ENCODE data around the gene SPEM1. TPM values are rescaled to one million over a fixed set of nuclear protein-coding genes. Genes with fewer than 3 reads are reported as not detected.

SPEM1 gene
- total and polyA plus RNA-seq, 10 of the 15 experiments (the other 5 are each of a cell fraction or from before 2014, with no cell fraction given): not detected

DNA sequence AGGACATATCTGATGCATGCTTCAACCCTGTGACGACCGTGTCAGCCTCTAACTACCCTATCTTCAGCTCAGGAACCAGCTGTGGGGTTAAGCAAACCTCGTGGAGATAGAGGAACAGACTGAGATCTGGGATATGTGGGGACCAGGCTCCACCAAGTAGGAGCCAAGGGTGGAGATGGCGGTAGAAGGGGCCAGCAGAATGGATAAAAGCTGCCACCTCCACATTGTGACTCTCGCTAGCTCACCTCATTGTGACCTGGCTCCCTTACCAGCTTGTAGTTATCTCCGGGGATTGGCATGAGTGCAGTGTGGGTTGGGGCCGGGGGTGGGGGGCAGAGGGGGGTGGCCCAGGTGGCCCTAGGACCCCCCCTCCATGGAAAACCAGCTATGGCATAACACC, 5.2 kb downstream of the SPEM1 start, which contains the start of gene SPEM2:
Gene SPEM2, plus strand, starts transcription at position 301 of the 400 bp plus-strand sequence. Its CDS starts 73 bp downstream, at position 374.
- H3K27me3 ChIP-seq (replicated peaks in 1 of 2; ENCODE audit: control insufficient read depth in 2 of 2, insufficient read depth in 2 of 2, low read length in 1 of 2): no peaks in the 10 kb centered on the region; a peak in 1 of 4 replicates
- H4K20me1 ChIP-seq (ENCODE audit: control insufficient read depth, insufficient read depth): no peaks in the 10 kb centered on the region
- intact Hi-C loops (cut with micrococcal nuclease; ENCODE audit: unreplicated experiment) (no loop called here), in situ Hi-C loops (cut with MboI) (no loop called here)
- no peak within 1 kb of the TSS for H3K4me3 ChIP-seq
- ChIA-PET CTCF (no interaction called here), RAD21 (ENCODE audit: unreplicated experiment) (interaction anchor here (1.3 kb wide), 1 partner anchor 10 kb away, joined by 3 read pairs; the partner anchor contains the start of gene TMEM102), SMC1A (ENCODE audit: uncharacterized antibody, unreplicated experiment) (no interaction called here), POLR2A (no interaction called here)
- H3K79me2 ChIP-seq (ENCODE audit: control insufficient read depth, insufficient read depth, low read length): no peaks in the 10 kb centered on the region
- no peak for ATAC-seq
- H3K27ac ChIP-seq (ENCODE audit: control insufficient read depth, insufficient read depth): no peak within 1 kb of the TSS
- BruUV-seq (replicated peaks): no TSS peak
- no peak within 1 kb of the TSS for H3K4me2 ChIP-seq (ENCODE audit: control insufficient read depth, insufficient read depth)
- 27% methylated on average over 7 of the region's 7 CpGs for WGBS (ENCODE audit: insufficient coverage, insufficient replicate concordance, low lambda C conversion rate, missing lambda C conversion rate)
- H3K4me1 ChIP-seq (ENCODE audit: control insufficient read depth, insufficient read depth, low read length): no peaks in the 10 kb centered on the region
- no peaks in the 10 kb centered on the region for H3K9me3 ChIP-seq (replicated peaks; ENCODE audit: control insufficient read depth, insufficient read depth, low read length)
- TF ChIP-seq YBX1 (IDR thresholded peaks at IDR 0.05): no peak
- TF ChIP-seq, protein P1, sequence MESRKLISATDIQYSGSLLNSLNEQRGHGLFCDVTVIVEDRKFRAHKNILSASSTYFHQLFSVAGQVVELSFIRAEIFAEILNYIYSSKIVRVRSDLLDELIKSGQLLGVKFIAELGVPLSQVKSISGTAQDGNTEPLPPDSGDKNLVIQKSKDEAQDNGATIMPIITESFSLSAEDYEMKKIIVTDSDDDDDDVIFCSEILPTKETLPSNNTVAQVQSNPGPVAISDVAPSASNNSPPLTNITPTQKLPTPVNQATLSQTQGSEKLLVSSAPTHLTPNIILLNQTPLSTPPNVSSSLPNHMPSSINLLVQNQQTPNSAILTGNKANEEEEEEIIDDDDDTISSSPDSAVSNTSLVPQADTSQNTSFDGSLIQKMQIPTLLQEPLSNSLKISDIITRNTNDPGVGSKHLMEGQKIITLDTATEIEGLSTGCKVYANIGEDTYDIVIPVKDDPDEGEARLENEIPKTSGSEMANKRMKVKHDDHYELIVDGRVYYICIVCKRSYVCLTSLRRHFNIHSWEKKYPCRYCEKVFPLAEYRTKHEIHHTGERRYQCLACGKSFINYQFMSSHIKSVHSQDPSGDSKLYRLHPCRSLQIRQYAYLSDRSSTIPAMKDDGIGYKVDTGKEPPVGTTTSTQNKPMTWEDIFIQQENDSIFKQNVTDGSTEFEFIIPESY (IDR thresholded peaks at IDR 0.05): no peak
- no peak for TF ChIP-seq JUND (IDR thresholded peaks at IDR 0.05; ENCODE audit: low read depth, low read length)
- TF ChIP-seq PAX8 (IDR thresholded peaks at IDR 0.05): no peak
- TF ChIP-seq EGR1 (IDR thresholded peaks at IDR 0.05; ENCODE audit: borderline replicate concordance in 1 of 2, low read depth in 2 of 2, low read length in 2 of 2): no peak
- TF ChIP-seq NFXL1 (IDR thresholded peaks at IDR 0.05; ENCODE audit: borderline replicate concordance): no peak
- TF ChIP-seq, protein P2, sequence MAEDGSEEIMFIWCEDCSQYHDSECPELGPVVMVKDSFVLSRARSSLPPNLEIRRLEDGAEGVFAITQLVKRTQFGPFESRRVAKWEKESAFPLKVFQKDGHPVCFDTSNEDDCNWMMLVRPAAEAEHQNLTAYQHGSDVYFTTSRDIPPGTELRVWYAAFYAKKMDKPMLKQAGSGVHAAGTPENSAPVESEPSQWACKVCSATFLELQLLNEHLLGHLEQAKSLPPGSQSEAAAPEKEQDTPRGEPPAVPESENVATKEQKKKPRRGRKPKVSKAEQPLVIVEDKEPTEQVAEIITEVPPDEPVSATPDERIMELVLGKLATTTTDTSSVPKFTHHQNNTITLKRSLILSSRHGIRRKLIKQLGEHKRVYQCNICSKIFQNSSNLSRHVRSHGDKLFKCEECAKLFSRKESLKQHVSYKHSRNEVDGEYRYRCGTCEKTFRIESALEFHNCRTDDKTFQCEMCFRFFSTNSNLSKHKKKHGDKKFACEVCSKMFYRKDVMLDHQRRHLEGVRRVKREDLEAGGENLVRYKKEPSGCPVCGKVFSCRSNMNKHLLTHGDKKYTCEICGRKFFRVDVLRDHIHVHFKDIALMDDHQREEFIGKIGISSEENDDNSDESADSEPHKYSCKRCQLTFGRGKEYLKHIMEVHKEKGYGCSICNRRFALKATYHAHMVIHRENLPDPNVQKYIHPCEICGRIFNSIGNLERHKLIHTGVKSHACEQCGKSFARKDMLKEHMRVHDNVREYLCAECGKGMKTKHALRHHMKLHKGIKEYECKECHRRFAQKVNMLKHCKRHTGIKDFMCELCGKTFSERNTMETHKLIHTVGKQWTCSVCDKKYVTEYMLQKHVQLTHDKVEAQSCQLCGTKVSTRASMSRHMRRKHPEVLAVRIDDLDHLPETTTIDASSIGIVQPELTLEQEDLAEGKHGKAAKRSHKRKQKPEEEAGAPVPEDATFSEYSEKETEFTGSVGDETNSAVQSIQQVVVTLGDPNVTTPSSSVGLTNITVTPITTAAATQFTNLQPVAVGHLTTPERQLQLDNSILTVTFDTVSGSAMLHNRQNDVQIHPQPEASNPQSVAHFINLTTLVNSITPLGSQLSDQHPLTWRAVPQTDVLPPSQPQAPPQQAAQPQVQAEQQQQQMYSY (CRISPR knock-in tag; IDR thresholded peaks at IDR 0.05): no peak
- no peak for TF ChIP-seq RUNX3 (IDR thresholded peaks at IDR 0.05; ENCODE audit: low read length)
- TF ChIP-seq WRNIP1 (IDR thresholded peaks at IDR 0.05; ENCODE audit: borderline replicate concordance, low read depth, low read length): no peak
- TF ChIP-seq ZNF24 (IDR thresholded peaks at IDR 0.05): no peak
- no peak for TF ChIP-seq RELA (IDR thresholded peaks at IDR 0.05; ENCODE audit: borderline replicate concordance, partially characterized antibody)
- no peak for TF ChIP-seq JUNB (IDR thresholded peaks at IDR 0.05)
- H3K9ac ChIP-seq (ENCODE audit: control insufficient read depth, insufficient read depth, low read length): no peak within 1 kb of the TSS
- no peaks in the 10 kb centered on the region for H3K36me3 ChIP-seq (ENCODE audit: control insufficient read depth in 2 of 2, insufficient read depth in 2 of 2, low read length in 1 of 2)
- FAIRE-seq: no peak
- DNase-seq (ENCODE audit: low read depth, low spot score): no peak
- no peak within 1 kb of the TSS for H2AFZ ChIP-seq (ENCODE audit: control insufficient read depth, low read depth, low read length)

All from GM12878 (cell line).